DMS114 treated with DMSO at 0.1 percent for 48 hours (cell line): ENCODE measurements around the gene FCHO1.
"Not testable (repeated sequence)": the region's sequence is repeated elsewhere in the genome, so short reads cannot be mapped to it uniquely, and the experiment has no call there.

ENCODE experiments used
- DNase-seq: peaks from one replicate; lab custom pipeline; 2025; ENCODE audit not compliant: unreplicated experiment; lab: John Stamatoyannopoulos, UW

The FCHO1 gene

GRCh38 chr19:17762505-17763229 lies 11.4 kb downstream of the FCHO1 start:
- DNase-seq = peak; percentile 35

GRCh38 chr19:17764348-17764747 lies 13.1 kb downstream of the FCHO1 start:
- no peak for DNase-seq

- DNase-seq = no peak
These were observed 13.9 kb downstream of the FCHO1 start for GRCh38 chr19:17765069-17765618.

GRCh38 chr19:17766543-17767131 lies 15.4 kb downstream of the FCHO1 start:
- DNase-seq = peak; percentile 55

- DNase-seq = no peak
These were observed 16.3 kb downstream of the FCHO1 start for GRCh38 chr19:17767559-17767958.

- DNase-seq = no peak
These were observed 19.3 kb downstream of the FCHO1 start for GRCh38 chr19:17770613-17771012.

GRCh38 chr19:17772172-17772571 lies 20.9 kb downstream of the FCHO1 start:
- no peak for DNase-seq

GRCh38 chr19:17775245-17775927 lies 24.1 kb downstream of the FCHO1 start:
- DNase-seq = no peak

- DNase-seq = no peak
These were observed 24.9 kb downstream of the FCHO1 start for GRCh38 chr19:17775991-17776803.

- DNase-seq = not testable (repeated sequence)
These were observed 26.6 kb downstream of the FCHO1 start for GRCh38 chr19:17777840-17778239.

- no peak for DNase-seq
These were observed 27.1 kb downstream of the FCHO1 start for GRCh38 chr19:17778251-17778967.

- DNase-seq = no peak
These were observed 28.0 kb downstream of the FCHO1 start for GRCh38 chr19:17778968-17779929.

GRCh38 chr19:17780781-17781180 lies 29.5 kb downstream of the FCHO1 start:
- DNase-seq = no peak

- DNase-seq = not testable (repeated sequence)
These were observed 32.4 kb downstream of the FCHO1 start for GRCh38 chr19:17783721-17784120.

- peak; percentile 35 for DNase-seq
These were observed 33.1 kb downstream of the FCHO1 start for GRCh38 chr19:17784201-17785008.

GRCh38 chr19:17787274-17787913 lies 36.1 kb downstream of the FCHO1 start:
- DNase-seq = no peak

- no peak for DNase-seq
These were observed 37.4 kb downstream of the FCHO1 start for GRCh38 chr19:17788632-17789031.
